Stomach (tissue), 19 donors: ENCODE measurements around the gene TCN2. TPM values are rescaled to one million over a fixed set of nuclear protein-coding genes. Genes with fewer than 3 reads are reported as not detected.
"Not testable (repeated sequence)": the region's sequence is repeated elsewhere in the genome, so short reads cannot be mapped to it uniquely, and the experiment has no call there.

Experiments used
- DNase-seq, 2 donors: peaks; one replicate each; pipeline versions ENCODE4 v3.0.0 to v3.0.0-alpha.2; 2013 to 2019
- H3K27ac ChIP-seq, 5 donors: fragments of 200-600 bp in 4 of 5; sonication (generic) in 4 of 5; one replicate each; pipeline ENCODE4 v1.5.1; 2013 to 2019; ENCODE audit warnings: mild to moderate bottlenecking in 1 of 5, moderate library complexity in 1 of 5
- H3K27me3 ChIP-seq, 3 donors: fragments of 200-600 bp; sonication (generic); one replicate each; pipeline ENCODE4 v1.5.1; 2017 to 2019; ENCODE audit warnings: mixed run types in 1 of 3
- H3K36me3 ChIP-seq, 4 donors: fragments of 200-600 bp; sonication (generic); 1 replicate in 3 of 4; 2 replicates in 1 of 4; pipeline ENCODE4 v1.5.1; 2016 to 2019
- H3K4me1 ChIP-seq, 4 donors: fragments of 200-600 bp; sonication (generic); one replicate each; pipeline ENCODE4 v1.5.1; 2016 to 2019
- H3K4me3 ChIP-seq, 4 donors: fragments of 200-600 bp; sonication (generic) in 3 of 4; one replicate each; pipeline ENCODE4 v1.5.1; 2016 to 2019; ENCODE audit warnings: mild to moderate bottlenecking in 1 of 4
- H3K9me3 ChIP-seq, 4 donors: fragments of 200-600 bp; sonication (generic); one replicate each; pipeline ENCODE4 v1.5.1; 2016 to 2019
- CTCF ChIP-seq, 7 experiments: fragments of 450-650 bp in 4 of 7; fragments of 200-600 bp in 3 of 7; sonication (generic) in 3 of 7; IDR thresholded peaks; one replicate each; pipeline ENCODE4 v1.5.1; 2016 to 2019; ENCODE audit warnings: antibody characterized with exemption in 7 of 7, control low read depth in 2 of 7, mild to moderate bottlenecking in 1 of 7
- EP300 ChIP-seq: sonication (generic); formaldehyde crosslinking; IDR thresholded peaks from one replicate; pipeline ENCODE4 v1.6.1; 2017; ENCODE audit warnings: antibody characterized with exemption
- POLR2A ChIP-seq, 4 donors: fragments of 450-650 bp; IDR thresholded peaks; one replicate each; pipeline ENCODE4 v1.6.1; 2016; ENCODE audit warnings: antibody characterized with exemption in 4 of 4, control low read depth in 2 of 4, mild to moderate bottlenecking in 1 of 4, moderate library complexity in 1 of 4
- POLR2AphosphoS5 ChIP-seq, 3 donors: sonication (generic); formaldehyde crosslinking; IDR thresholded peaks; one replicate each; pipeline ENCODE4 v1.6.1; 2016; ENCODE audit warnings: antibody characterized with exemption in 3 of 3
- WGBS, 5 donors: extraction: QIAGEN DNeasy Blood & Tissue Kit in 3 of 5; methylation state at CpG; one replicate each; pipeline versions ENCODE4 v1.1.5 to v1.1.7; 2013 to 2018; 5-methylcytosine and 5-hydroxymethylcytosine counted together
- intact Hi-C: fragments of 100-400 bp; cut with DNase I; formaldehyde crosslinking; loops from one replicate; pipeline ENCODE4 v1.15.1; 2023; ENCODE audit warnings: low total_unique reads
- long read RNA-seq, 10 donors: transcript quantifications; one replicate each; lab custom pipeline, GENCODE V29; 2026
- polyA plus RNA-seq, 3 donors: library from polyadenylated mRNA; stranded (reverse); fragments of 200-250 nt; gene quantifications; one replicate each; pipeline ENCODE4 v1.2.3, GENCODE V29; 2013
- total RNA-seq, 5 donors: library from RNA; depleted of rRNA; stranded (reverse); fragments of >200 nt; gene quantifications; one replicate each; pipeline versions ENCODE4 v1.1.0 to v1.2.3, GENCODE V29; 2014 to 2016
- donor health status: healthy with polysubstance abuse.
- donor health status: Bipolar disorder and iron deficiency.
- donor health status: healthy.

The TCN2 gene
- 10 to 100 TPM in 2 of 5 donors, 1 to 10 TPM in 3; 1.4 to 16.3 (median 2.3) TPM for total RNA-seq
- polyA plus RNA-seq: 10 to 100 TPM in 1 of 3 donors, 1 to 10 TPM in 2; 4.1 to 10.1 (median 4.3) TPM
- long read RNA-seq, donor 1, partial matches to known transcripts: 0 of 3 reads
- long read RNA-seq, donor 1, other reads (novel, unspliced or antisense): 0 of 3 reads
- long read RNA-seq, donor 2, partial matches to known transcripts: 0 of 3 reads
- long read RNA-seq, donor 2, other reads (novel, unspliced or antisense): 0 of 3 reads
- long read RNA-seq, donor 3, partial matches to known transcripts: 0 of 4 reads
- long read RNA-seq, donor 3, other reads (novel, unspliced or antisense): 0 of 4 reads
- long read RNA-seq, donor 4: 0 reads
- long read RNA-seq, donor 5, partial matches to known transcripts: 0 of 4 reads
- long read RNA-seq, donor 5, other reads (novel, unspliced or antisense): 0 of 4 reads
- long read RNA-seq, donor 6, transcript TCN2-201 (9 exons, 2,535 nt): major isoform, 8 of 13 reads
- long read RNA-seq, donor 6, partial matches to known transcripts: 5 of 13 reads
- long read RNA-seq, donor 6, other reads (novel, unspliced or antisense): 0 of 13 reads
- long read RNA-seq, donor 7, partial matches to known transcripts: 0 of 5 reads
- long read RNA-seq, donor 7, other reads (novel, unspliced or antisense): 0 of 5 reads
- long read RNA-seq, donor 8, transcript TCN2-201 (9 exons, 2,535 nt): major isoform, 9 of 10 reads
- long read RNA-seq, donor 8, partial matches to known transcripts: 0 of 10 reads
- long read RNA-seq, donor 8, other reads (novel, unspliced or antisense): 0 of 10 reads
- long read RNA-seq, donor 9, partial matches to known transcripts: 0 of 1 reads
- long read RNA-seq, donor 9, other reads (novel, unspliced or antisense): 0 of 1 reads
- long read RNA-seq, donor 10, partial matches to known transcripts: 0 of 1 reads
- long read RNA-seq, donor 10, other reads (novel, unspliced or antisense): 0 of 1 reads

GRCh38 chr22:30606455-30607299 is at the start of gene TCN2:
TCN2 (plus strand) TSS chr22:30607174; CDS start chr22:30607332, 158 bp downstream.
- peaks cover 30 to 70% (median 50%) of the 10 kb centered on the region in 4 donors for H3K4me1 ChIP-seq
- peak within 1 kb of the TSS; percentile 47 to 65 (median 64) for H3K4me3 ChIP-seq
- H3K27ac ChIP-seq: peak within 1 kb of the TSS; percentile 60 to 88 (median 79)
- H3K9me3 ChIP-seq: no peaks in the 10 kb centered on the region
- no peaks in the 10 kb centered on the region for H3K27me3 ChIP-seq
- 1 to 3% (median 2%) methylated on average over 17 to 24 of the region's 24 CpGs for WGBS, 5 donors
- intact Hi-C loops: no loop called here
- TF ChIP-seq EP300 (no peak), POLR2AphosphoS5 (IDR thresholded peaks at IDR 0.05) (peak; percentile 17 to 55 (median 21)), CTCF (IDR thresholded peaks at IDR 0.05) (peak in 2 of 7 experiments; percentile 9 to 23), POLR2A (IDR thresholded peaks at IDR 0.05) (no peak)
- DNase-seq: peak; percentile 74 to 91
- peaks cover 0 to 16% (median 6%) of the 10 kb centered on the region in 4 donors for H3K36me3 ChIP-seq

- H3K27me3 ChIP-seq: no peaks in the 10 kb centered on the region
Observed at GRCh38 chr22:30557243-30557642, 49.7 kb upstream of the TCN2 start.

GRCh38 chr22:30559889-30560288 is 47.1 kb upstream of the TCN2 start:
- Histone ChIP-seq H3K4me3 (no peak overlapping the region), H3K4me1 (no peaks in the 10 kb centered on the region), H3K27ac (no peak overlapping the region), H3K36me3 (peaks cover 2 to 22% (median 14%) of the 10 kb centered on the region in 4 donors), H3K9me3 (no peaks in the 10 kb centered on the region), H3K27me3 (no peaks in the 10 kb centered on the region)
- no peak for DNase-seq
- TF ChIP-seq EP300: no peak
- no peak for TF ChIP-seq POLR2AphosphoS5 (IDR thresholded peaks at IDR 0.05)
- TF ChIP-seq POLR2A (IDR thresholded peaks at IDR 0.05): no peak
- no peak for TF ChIP-seq CTCF (IDR thresholded peaks at IDR 0.05)
- WGBS, 5 donors: 80 to 82% (median 82%) methylated on average over 6 of the region's 6 CpGs
- intact Hi-C loops: no loop called here

More at GRCh38 chr22:30557243-30557642, 49.7 kb upstream of the TCN2 start:
- Histone ChIP-seq H3K36me3 (peaks cover 4 to 29% (median 23%) of the 10 kb centered on the region in 4 donors), H3K9me3 (no peaks in the 10 kb centered on the region), H3K27ac (no peak overlapping the region), H3K4me3 (no peak overlapping the region), H3K4me1 (no peaks in the 10 kb centered on the region)
- no peak for TF ChIP-seq EP300
- no peak for TF ChIP-seq CTCF (IDR thresholded peaks at IDR 0.05)
- no peak for TF ChIP-seq POLR2AphosphoS5 (IDR thresholded peaks at IDR 0.05)
- no peak for TF ChIP-seq POLR2A (IDR thresholded peaks at IDR 0.05)
- intact Hi-C loops: no loop called here
- DNase-seq: no peak
- 65 to 90% (median 81%) methylated on average over 4 to 8 of the region's 8 CpGs for WGBS, 5 donors

- peaks cover 0 to 14% (median 6%) of the 10 kb centered on the region in 4 donors for H3K36me3 ChIP-seq
- H3K4me3 ChIP-seq, H3K27ac ChIP-seq, H3K4me1 ChIP-seq, DNase-seq, intact Hi-C loops, H3K9me3 ChIP-seq, H3K27me3 ChIP-seq: not testable (repeated sequence)
- 82 to 90% (median 83%) methylated on average over 10 to 11 of the region's 11 CpGs for WGBS, 5 donors
Observed at GRCh38 chr22:30560643-30561202, 46.3 kb upstream of the TCN2 start.
